OCI-LY1 (cell line): Measurements from ENCODE around the gene ZNF853.

Source experiments
- CTCF ChIP-seq: fragments of 200-600 bp; sonication (generic), shearing (Covaris generic); IDR thresholded peaks from 2 replicates; pipeline ENCODE4 v1.5.1; 2017; ENCODE audit warnings: mild to moderate bottlenecking, antibody characterized with exemption, low read length, moderate library complexity, mixed read lengths
- EZH2 ChIP-seq: fragments of 200-600 bp; sonication (generic), shearing (Covaris generic); IDR thresholded peaks from 2 replicates; pipeline ENCODE4 v1.8.0; 2017; ENCODE audit warnings: borderline replicate concordance, mixed run types, mild to moderate bottlenecking, antibody characterized with exemption, low read length, moderate library complexity, mixed read lengths

GRCh38 chr7:6651851-6652445 lies 36.5 kb downstream of the ZNF853 start:
- TF ChIP-seq CTCF (no peak), EZH2 (no peak)
